HCT116 (cell line): ENCODE data around the gene TIMP3. TPM values are rescaled to one million over a fixed set of nuclear protein-coding genes. Genes with fewer than 3 reads are reported as not detected.

Experiments
- ATAC-seq: fragments of 200-7000 bp; cut with Tn5 transposase; 2 replicates; pipeline ENCODE4 v1.9.1; 2020; ENCODE audit warnings: mild to moderate bottlenecking, moderate library complexity
- BruUV-seq: library from RNA; stranded (reverse); fragments of 400-500 nt; replicated peaks from 2 replicates; lab custom pipeline; 2021; lab: Mats Ljungman, UMichigan
- CTCF ChIA-PET: fragments of 300-600 bp; sonication (Branson Sonifier 250); formaldehyde crosslinking; loops from one replicate; lab custom pipeline; 2021; ENCODE audit warnings: antibody characterized with exemption; lab: Charles Lee
- POLR2A ChIA-PET: fragments of 300-600, 350-600 bp; sonication (Branson Sonifier 250); formaldehyde crosslinking; loops from one replicate; lab custom pipeline; 2021; ENCODE audit warnings: antibody characterized with exemption; lab: Charles Lee
- RAD21 ChIA-PET, 2 experiments: fragments of 300-600 bp; sonication (Branson Sonifier 250); formaldehyde crosslinking; loops; one replicate each; lab custom pipeline; 2023; ENCODE audit warnings: low total read pairs in 2 of 2; ENCODE audit not compliant: uncharacterized antibody in 2 of 2, unreplicated experiment in 2 of 2, low non-redundant PET in 1 of 2; lab: Charles Lee
- DNase-seq: peaks from one replicate; pipeline ENCODE4 v3.0.0-alpha.2; 2010; ENCODE audit warnings: low read depth, low spot score
- H2AFZ ChIP-seq: fragments of 200-600 bp; shearing (Covaris generic), sonication (generic); 2 replicates; pipeline ENCODE4 v1.6.1; 2017; ENCODE audit warnings: low read depth, mixed run types, mixed read lengths, antibody characterized with exemption, low read length; ENCODE audit not compliant: poor library complexity, severe bottlenecking
- H3K27ac ChIP-seq: 2 replicates; pipeline ENCODE4 v1.5.1; 2012; ENCODE audit warnings: low read depth, low read length
- H3K27me3 ChIP-seq: fragments of 200-600 bp; sonication (generic); 2 replicates; pipeline ENCODE4 v1.6.1; 2016; ENCODE audit warnings: mixed run types, low read length, mixed read lengths; ENCODE audit not compliant: insufficient read depth
- H3K36me3 ChIP-seq, 2 experiments: fragments of 200-500 bp in 1 of 2; fragments of 200-600 bp in 1 of 2; sonication (Bioruptor generic) in 1 of 2; sonication (generic) in 1 of 2; 2 replicates each; pipeline versions ENCODE4 v1.5.1 to v1.6.1; 2014 to 2016; ENCODE audit warnings: low read length in 2 of 2, inconsistent platforms in 1 of 2, mixed read lengths in 1 of 2, mixed run types in 1 of 2; ENCODE audit not compliant: insufficient read depth in 2 of 2, control insufficient read depth in 1 of 2
- H3K4me1 ChIP-seq, 2 experiments: fragments of 200-600 bp in 1 of 2; sonication (generic) in 1 of 2; 2 replicates each; pipeline versions ENCODE4 v1.5.1 to v1.6.1; 2012 to 2017; ENCODE audit warnings: low read length in 2 of 2, inconsistent platforms in 1 of 2, mild to moderate bottlenecking in 1 of 2, mixed read lengths in 1 of 2, mixed run types in 1 of 2, moderate library complexity in 1 of 2; ENCODE audit not compliant: insufficient read depth in 2 of 2, control insufficient read depth in 1 of 2
- H3K4me2 ChIP-seq: fragments of 200-600 bp; sonication (generic); 2 replicates; pipeline ENCODE4 v1.6.1; 2017; ENCODE audit warnings: mixed run types, low read length, mixed read lengths
- H3K4me3 ChIP-seq, 2 experiments: fragments of 200-600 bp in 1 of 2; sonication (generic) in 1 of 2; replicated peaks in 1 of 2; 2 replicates each; pipeline ENCODE4 v1.5.1; 2011 to 2016; ENCODE audit warnings: low read length in 2 of 2, control low read depth in 1 of 2, low read depth in 1 of 2, mild to moderate bottlenecking in 1 of 2, mixed read lengths in 1 of 2, mixed run types in 1 of 2
- H3K79me2 ChIP-seq: fragments of 200-600 bp; sonication (generic); 2 replicates; pipeline ENCODE4 v1.6.1; 2017; ENCODE audit warnings: mild to moderate bottlenecking, mixed run types, low read length, moderate library complexity, mixed read lengths; ENCODE audit not compliant: insufficient read depth
- H3K9ac ChIP-seq: fragments of 200-600 bp; sonication (generic); 2 replicates; pipeline ENCODE4 v1.6.1; 2016; ENCODE audit warnings: low read length, mixed read lengths
- H3K9me2 ChIP-seq: fragments of 200-600 bp; sonication (generic), shearing (Covaris generic); 2 replicates; pipeline ENCODE4 v1.6.1; 2017; ENCODE audit warnings: mixed run types, mild to moderate bottlenecking, moderate library complexity; ENCODE audit not compliant: insufficient read depth
- H3K9me3 ChIP-seq, 2 experiments: fragments of 200-500 bp in 1 of 2; fragments of 200-600 bp in 1 of 2; sonication (Bioruptor generic) in 1 of 2; sonication (generic) in 1 of 2; 2 replicates each; pipeline ENCODE4 v1.6.1; 2014 to 2017; ENCODE audit warnings: low read length in 2 of 2, mixed read lengths in 2 of 2, inconsistent platforms in 1 of 2, low read depth in 1 of 2, mild to moderate bottlenecking in 1 of 2, mixed run types in 1 of 2, moderate library complexity in 1 of 2; ENCODE audit not compliant: control insufficient read depth in 1 of 2, insufficient read depth in 1 of 2
- H4K20me1 ChIP-seq: fragments of 200-600 bp; sonication (generic), shearing (Covaris generic); 2 replicates; pipeline ENCODE4 v1.6.1; 2017; ENCODE audit warnings: mixed run types, mild to moderate bottlenecking, moderate library complexity; ENCODE audit not compliant: insufficient read depth
- EGR1 ChIP-seq: IDR thresholded peaks from 2 replicates; pipeline ENCODE4 v1.6.1; 2012; ENCODE audit warnings: low read depth
- EZH2phosphoT487 ChIP-seq: fragments of 200-600 bp; IDR thresholded peaks from 2 replicates; pipeline ENCODE4 v1.6.1; 2018; ENCODE audit warnings: antibody characterized with exemption, borderline replicate concordance
- JUND ChIP-seq: IDR thresholded peaks from 2 replicates; pipeline ENCODE4 v1.6.1; 2012
- POLR2AphosphoS5 ChIP-seq: IDR thresholded peaks from 2 replicates; pipeline ENCODE4 v1.6.1; 2011; ENCODE audit warnings: mild to moderate bottlenecking, low read depth, low read length, moderate library complexity
- SIN3A ChIP-seq: IDR thresholded peaks from 2 replicates; pipeline ENCODE4 v1.6.1; 2012; ENCODE audit warnings: low read depth
- SRF ChIP-seq: IDR thresholded peaks from 2 replicates; pipeline ENCODE4 v1.6.1; 2012; ENCODE audit warnings: low read depth
- TCF7L2 ChIP-seq: IDR thresholded peaks from 2 replicates; pipeline ENCODE4 v1.7.0; 2011; ENCODE audit warnings: borderline replicate concordance, inconsistent platforms; ENCODE audit not compliant: insufficient read depth, insufficient read length; ENCODE audit errors: extremely low read depth
- YY1 ChIP-seq: IDR thresholded peaks from 2 replicates; pipeline ENCODE4 v1.6.1; 2011; ENCODE audit warnings: low read length, low read depth, moderate library complexity, mild to moderate bottlenecking; ENCODE audit not compliant: insufficient replicate concordance; ENCODE audit errors: extremely low read depth
- ZFX ChIP-seq: fragments of 450-650 bp; IDR thresholded peaks from 2 replicates; pipeline ENCODE4 v1.6.1; 2017
- ZNF274 ChIP-seq: fragments of 200-500 bp; sonication (Bioruptor generic); IDR thresholded peaks from 2 replicates; pipeline ENCODE4 v1.6.1; 2014; ENCODE audit warnings: mild to moderate bottlenecking, low read depth, low read length, inconsistent platforms
- intact Hi-C: fragments of 100-400 bp; cut with micrococcal nuclease; formaldehyde crosslinking; loops from 2 replicates; pipeline ENCODE4 v1.10.0; 2022
- total RNA-seq: library from RNA; stranded (reverse); gene quantifications from one replicate; pipeline ENCODE4 v1.2.1, GENCODE V29; 2021; ENCODE audit not compliant: unreplicated experiment
- TF ChIP-seq, protein P1 (sequence below): IDR thresholded peaks from 2 replicates; pipeline ENCODE4 v1.6.1; 2012
- TF ChIP-seq, protein P2 (sequence below): IDR thresholded peaks from 2 replicates; pipeline ENCODE4 v1.6.1; 2012

Gene TIMP3
- total RNA-seq, 1 experiment from 2014 or later = 2.2 TPM

DNA sequence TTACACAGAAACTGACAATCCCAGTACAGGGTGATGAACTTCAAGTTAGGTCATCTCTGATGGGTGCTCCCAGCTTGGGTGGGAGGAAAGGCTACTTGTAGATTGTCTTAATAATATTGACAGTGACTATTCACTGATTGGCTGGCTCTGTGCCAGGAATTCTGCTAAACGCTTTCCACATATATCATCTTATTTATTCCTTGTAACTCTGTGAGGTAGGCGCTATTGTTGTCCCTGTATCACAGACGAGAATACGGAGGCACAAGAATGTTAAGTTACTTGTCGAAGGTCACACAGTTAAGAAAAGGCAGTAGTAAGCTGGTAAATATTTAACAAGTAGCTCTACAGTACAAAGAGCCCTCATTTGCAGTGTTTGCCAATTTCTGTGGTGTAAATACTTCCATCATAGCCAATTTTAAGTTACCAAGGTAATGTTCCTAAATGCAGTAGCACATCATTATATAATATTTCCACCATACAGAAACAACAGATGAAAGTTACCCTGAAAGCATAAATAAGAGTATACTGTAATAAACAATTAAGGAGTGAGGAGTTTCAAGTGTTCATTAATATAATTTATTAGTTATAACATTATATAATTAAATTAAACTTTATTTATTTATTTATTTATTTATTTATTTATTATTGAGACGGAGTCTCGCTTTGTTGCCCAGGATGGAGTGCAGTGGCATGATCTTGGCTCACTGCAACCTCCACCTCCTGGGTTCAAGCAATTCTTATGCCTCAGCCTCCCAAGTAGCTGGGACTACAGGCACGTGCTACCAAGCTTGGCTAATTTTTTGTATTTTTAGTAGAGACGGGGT is 11.5 kb upstream of the TIMP3 start:
- BruUV-seq = no TSS peak
- no peaks in the 10 kb centered on the region for H3K9me3 ChIP-seq
- DNase-seq (no peak), ATAC-seq (no peak)
- RAD21 ChIA-PET = no interaction called here
- H4K20me1 ChIP-seq = no peaks in the 10 kb centered on the region
- H3K4me2 ChIP-seq = no peak overlapping the region
- no peaks in the 10 kb centered on the region for H3K36me3 ChIP-seq
- H3K27ac ChIP-seq = no peak overlapping the region
- no peaks in the 10 kb centered on the region for H3K4me1 ChIP-seq
- no peaks in the 10 kb centered on the region for H3K79me2 ChIP-seq
- intact Hi-C loops = no loop called here
- CTCF ChIA-PET = no interaction called here
- POLR2A ChIA-PET = no interaction called here
- no peak overlapping the region for H3K4me3 ChIP-seq
- H2AFZ ChIP-seq = no peak overlapping the region
- H3K9ac ChIP-seq = no peak overlapping the region
- no peaks in the 10 kb centered on the region for H3K9me2 ChIP-seq
- TF ChIP-seq EZH2phosphoT487 (no peak), EGR1 (no peak), SIN3A (no peak), YY1 (no peak), JUND (no peak), POLR2AphosphoS5 (no peak), SRF (no peak)
- TF ChIP-seq, protein P1, sequence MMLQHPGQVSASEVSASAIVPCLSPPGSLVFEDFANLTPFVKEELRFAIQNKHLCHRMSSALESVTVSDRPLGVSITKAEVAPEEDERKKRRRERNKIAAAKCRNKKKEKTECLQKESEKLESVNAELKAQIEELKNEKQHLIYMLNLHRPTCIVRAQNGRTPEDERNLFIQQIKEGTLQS = no peak
- TF ChIP-seq, protein P2, sequence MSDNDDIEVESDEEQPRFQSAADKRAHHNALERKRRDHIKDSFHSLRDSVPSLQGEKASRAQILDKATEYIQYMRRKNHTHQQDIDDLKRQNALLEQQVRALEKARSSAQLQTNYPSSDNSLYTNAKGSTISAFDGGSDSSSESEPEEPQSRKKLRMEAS = no peak
- H3K27me3 ChIP-seq = no peaks in the 10 kb centered on the region

DNA sequence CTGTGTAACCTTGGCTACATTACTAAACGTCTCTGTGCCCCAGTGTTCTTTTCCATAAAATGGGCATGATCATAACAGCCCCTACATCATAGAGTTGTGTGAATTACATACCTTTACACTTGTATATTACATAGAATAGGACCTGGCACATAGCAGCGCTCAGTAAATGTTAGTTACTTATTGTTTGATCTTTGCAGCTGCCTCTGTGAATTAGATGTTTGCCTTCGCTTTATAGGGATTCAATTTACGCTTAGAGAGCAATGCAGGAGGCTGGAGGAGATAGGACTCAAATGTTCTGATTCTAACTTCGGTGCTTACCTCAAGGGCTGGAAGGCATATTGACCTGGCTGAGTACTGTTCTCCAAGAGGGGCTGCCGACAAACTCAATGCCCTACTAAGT is 10.4 kb upstream of the TIMP3 start:
- RAD21 ChIA-PET = no interaction called here
- POLR2A ChIA-PET = no interaction called here
- Histone ChIP-seq H3K9ac (no peak overlapping the region), H4K20me1 (no peaks in the 10 kb centered on the region), H3K27ac (no peak overlapping the region), H3K9me3 (no peaks in the 10 kb centered on the region), H3K27me3 (no peaks in the 10 kb centered on the region), H3K4me3 (no peak overlapping the region), H2AFZ (no peak overlapping the region), H3K4me1 (no peaks in the 10 kb centered on the region), H3K36me3 (no peaks in the 10 kb centered on the region), H3K79me2 (no peaks in the 10 kb centered on the region), H3K9me2 (no peaks in the 10 kb centered on the region), H3K4me2 (no peak overlapping the region)
- CTCF ChIA-PET = no interaction called here
- TF ChIP-seq EGR1 = no peak
- TF ChIP-seq ZFX = no peak
- no peak for TF ChIP-seq JUND
- no peak for TF ChIP-seq ZNF274
- TF ChIP-seq TCF7L2 = no peak
- intact Hi-C loops = no loop called here
- ATAC-seq = no peak
- BruUV-seq = no TSS peak
- no peak for DNase-seq
